WTC11 (cell line): ENCODE results near the gene CNIH3. TPM values are rescaled to one million over a fixed set of nuclear protein-coding genes. Genes with fewer than 3 reads are reported as not detected.
A peak's percentile ranks its signal among the peaks of the same experiment; 100 is the strongest.

Experiments used
- ATAC-seq: fragments of 200-7000 bp; cut with Tn5 transposase; 2 replicates; pipeline ENCODE4 v1.10.0; 2021; ENCODE audit warnings: mild to moderate bottlenecking, moderate library complexity
- CTCF ChIA-PET: fragments of 300-600 bp; sonication (Branson Sonifier 250); formaldehyde crosslinking; loops from one replicate; lab custom pipeline; 2021; ENCODE audit warnings: antibody characterized with exemption; lab: Charles Lee
- POLR2A ChIA-PET: fragments of 350-600 bp; sonication (Branson Sonifier 250); formaldehyde crosslinking; loops from one replicate; lab custom pipeline; 2021; ENCODE audit warnings: antibody characterized with exemption; lab: Charles Lee
- DNase-seq: peaks from one replicate; pipeline ENCODE4 v3.0.0; 2021; ENCODE audit warnings: low spot score
- H3K27ac Mint-ChIP-seq: 2 replicates; pipeline ENCODE4 v1.8.0; 2021; ENCODE audit warnings: mixed read lengths
- H3K27me3 Mint-ChIP-seq: 2 replicates; pipeline ENCODE4 v1.8.0; 2021; ENCODE audit warnings: low read depth, mild to moderate bottlenecking, moderate library complexity, mixed read lengths
- H3K36me3 Mint-ChIP-seq: 2 replicates; pipeline ENCODE4 v1.8.0; 2021; ENCODE audit warnings: mixed read lengths
- H3K4me1 Mint-ChIP-seq: 2 replicates; pipeline ENCODE4 v1.8.0; 2022; ENCODE audit warnings: mixed read lengths
- H3K4me3 Mint-ChIP-seq: 2 replicates; pipeline ENCODE4 v1.8.0; 2021; ENCODE audit warnings: mild to moderate bottlenecking, moderate library complexity, mixed read lengths
- H3K9me3 Mint-ChIP-seq: 2 replicates; pipeline ENCODE4 v1.8.0; 2021; ENCODE audit warnings: mixed read lengths
- ATF3 ChIP-seq: sonication (generic); formaldehyde crosslinking; conservative IDR thresholded peaks from 2 replicates; pipeline ENCODE4 v1.8.1; 2022; ENCODE audit warnings: mild to moderate bottlenecking, missing genetic modification reagents
- CDX4 ChIP-seq: fragments of 250-450 bp; sonication (Bioruptor Pico); IDR thresholded peaks from 2 replicates; pipeline ENCODE4 v1.9.0; 2021; ENCODE audit warnings: moderate library complexity, mild to moderate bottlenecking, inconsistent platforms, borderline replicate concordance
- FOXJ3 ChIP-seq: sonication (generic); formaldehyde crosslinking; IDR thresholded peaks from 2 replicates; pipeline ENCODE4 v1.9.0; 2021; ENCODE audit warnings: missing genetic modification reagents, mild to moderate bottlenecking, borderline replicate concordance
- JAZF1 ChIP-seq: fragments of 250-450 bp; sonication (Bioruptor Pico); IDR thresholded peaks from 2 replicates; pipeline ENCODE4 v1.9.0; 2021; ENCODE audit warnings: moderate library complexity, mild to moderate bottlenecking, inconsistent platforms
- MAX ChIP-seq: sonication (generic); formaldehyde crosslinking; IDR thresholded peaks from 2 replicates; pipeline ENCODE4 v1.8.0; 2022; ENCODE audit warnings: mild to moderate bottlenecking, missing genetic modification reagents
- NR3C1 ChIP-seq: sonication (generic); formaldehyde crosslinking; conservative IDR thresholded peaks from 2 replicates; pipeline ENCODE4 v1.8.1; 2023; ENCODE audit warnings: low read depth, mild to moderate bottlenecking, missing genetic modification reagents
- PRDM15 ChIP-seq: sonication (generic); formaldehyde crosslinking; IDR thresholded peaks from 2 replicates; pipeline ENCODE4 v1.8.0; 2022; ENCODE audit warnings: missing genetic modification reagents
- TCF7 ChIP-seq: sonication (generic); formaldehyde crosslinking; IDR thresholded peaks from 2 replicates; pipeline ENCODE4 v1.8.0; 2022; ENCODE audit warnings: mild to moderate bottlenecking, low read depth, missing genetic modification reagents, moderate library complexity
- TEAD4 ChIP-seq: sonication (generic); formaldehyde crosslinking; IDR thresholded peaks from 2 replicates; pipeline ENCODE4 v1.8.0; 2022; ENCODE audit warnings: mild to moderate bottlenecking, missing genetic modification reagents
- ZNF219 ChIP-seq: sonication (generic); formaldehyde crosslinking; IDR thresholded peaks from 2 replicates; pipeline ENCODE4 v1.8.0; 2023; ENCODE audit warnings: missing genetic modification reagents, mild to moderate bottlenecking, borderline replicate concordance
- ZNF232 ChIP-seq: sonication (generic); formaldehyde crosslinking; IDR thresholded peaks from 2 replicates; pipeline ENCODE4 v1.8.0; 2022; ENCODE audit warnings: mild to moderate bottlenecking, missing genetic modification reagents
- ZNF317 ChIP-seq: sonication (generic); formaldehyde crosslinking; IDR thresholded peaks from 2 replicates; pipeline ENCODE4 v1.8.1; 2023; ENCODE audit warnings: low read depth, mild to moderate bottlenecking, moderate library complexity, missing genetic modification reagents, borderline replicate concordance
- ZNF416 ChIP-seq: fragments of 250-450 bp; sonication (Bioruptor Pico); IDR thresholded peaks from 2 replicates; pipeline ENCODE4 v1.9.0; 2021; ENCODE audit warnings: mild to moderate bottlenecking, inconsistent platforms
- ZNF512 ChIP-seq: sonication (generic); formaldehyde crosslinking; IDR thresholded peaks from 2 replicates; pipeline ENCODE4 v1.8.1; 2022; ENCODE audit warnings: missing genetic modification reagents, borderline replicate concordance
- ZNF671 ChIP-seq: fragments of 250-450 bp; sonication (Bioruptor Pico); IDR thresholded peaks from 2 replicates; pipeline ENCODE4 v1.8.0; 2021; ENCODE audit warnings: mild to moderate bottlenecking
- ZSCAN18 ChIP-seq: fragments of 250-450 bp; sonication (Bioruptor Pico); IDR thresholded peaks from 2 replicates; pipeline ENCODE4 v2.1.2; 2022; ENCODE audit warnings: mild to moderate bottlenecking, moderate library complexity
- total RNA-seq: library from RNA; stranded (reverse); gene quantifications from 3 replicates; pipeline ENCODE4 v1.2.3, GENCODE V29; 2021

Gene CNIH3
- total RNA-seq, 1 experiment from 2014 or later, result 8.1 TPM

- Mint-ChIP-seq H3K9me3 (no peaks in the 10 kb centered on the region), H3K27ac (peak overlapping the region; percentile 68; the same call in 1 of the 2 replicates), H3K4me1 (peaks cover 6% of the 10 kb centered on the region), H3K4me3 (no peak overlapping the region), H3K27me3 (no peaks in the 10 kb centered on the region), H3K36me3 (no peaks in the 10 kb centered on the region)
- ChIA-PET CTCF (interaction anchor here (1.1 kb wide), 1 partner anchor 82 kb away, joined by 4 read pairs; no protein-coding TSS in a partner anchor), POLR2A (no interaction called here)
- no peak for DNase-seq
- TF ChIP-seq TCF7 (CRISPR knock-in tag), result no peak
- no peak for TF ChIP-seq ATF3 (CRISPR knock-in tag)
- no peak for TF ChIP-seq ZNF416 (CRISPR knock-in tag)
- no peak for TF ChIP-seq ZNF512 (CRISPR knock-in tag)
- ATAC-seq, result no peak
Measured at GRCh38 chr1:224726441-224727182, 110.5 kb downstream of the CNIH3 start.

- TF ChIP-seq NR3C1 (CRISPR knock-in tag), result no peak
- no peak for TF ChIP-seq ZNF232 (CRISPR knock-in tag)
- no peak for TF ChIP-seq JAZF1 (CRISPR knock-in tag)
- no peak for TF ChIP-seq ZNF416 (CRISPR knock-in tag)
- DNase-seq (no peak), ATAC-seq (no peak)
- Mint-ChIP-seq H3K27ac (no peak overlapping the region), H3K4me3 (no peak overlapping the region), H3K9me3 (no peaks in the 10 kb centered on the region), H3K36me3 (no peaks in the 10 kb centered on the region), H3K4me1 (peaks cover 11% of the 10 kb centered on the region), H3K27me3 (no peaks in the 10 kb centered on the region)
- ChIA-PET CTCF (interaction anchor here (0.7 to 1.2 kb wide), 2 partner anchors 26 to 124 kb away, joined by 3 to 4 read pairs; no protein-coding TSS in a partner anchor), POLR2A (no interaction called here)
Measured at GRCh38 chr1:224727351-224728289, 111.5 kb downstream of the CNIH3 start.

GRCh38 chr1:224730540-224730939, 114.4 kb downstream of the CNIH3 start:
- DNase-seq (no peak), ATAC-seq (no peak)
- Mint-ChIP-seq H3K4me3 (no peak overlapping the region), H3K4me1 (peaks cover 36% of the 10 kb centered on the region), H3K36me3 (no peaks in the 10 kb centered on the region), H3K27me3 (no peaks in the 10 kb centered on the region)
- CTCF ChIA-PET, result no interaction called here
- no peak for TF ChIP-seq MAX (CRISPR knock-in tag)
- TF ChIP-seq, all 79 proteins: peak for 0
- Mint-ChIP-seq H3K27ac (no peak overlapping the region), H3K9me3 (no peaks in the 10 kb centered on the region)
- POLR2A ChIA-PET, result no interaction called here

- Mint-ChIP-seq H3K36me3 (no peaks in the 10 kb centered on the region), H3K27me3 (no peaks in the 10 kb centered on the region), H3K27ac (no peak overlapping the region), H3K4me3 (no peak overlapping the region), H3K4me1 (peaks cover 37% of the 10 kb centered on the region), H3K9me3 (no peaks in the 10 kb centered on the region)
- ATAC-seq (no peak), DNase-seq (no peak)
- ChIA-PET CTCF (no interaction called here), POLR2A (no interaction called here)
- TF ChIP-seq ZNF671 (CRISPR knock-in tag) (no peak), TCF7 (CRISPR knock-in tag) (no peak), ZNF317 (CRISPR knock-in tag) (no peak), ZSCAN18 (CRISPR knock-in tag) (no peak), FOXJ3 (CRISPR knock-in tag) (no peak), NR3C1 (CRISPR knock-in tag) (no peak), CDX4 (CRISPR knock-in tag) (no peak), PRDM15 (no peak), ZNF219 (CRISPR knock-in tag) (no peak), MAX (CRISPR knock-in tag) (no peak), TEAD4 (no peak), ZNF232 (CRISPR knock-in tag) (no peak)
Measured at GRCh38 chr1:224730965-224731364, 114.8 kb downstream of the CNIH3 start.
